ENCODE measurements around the gene SMIM7.

GRCh38 chr19:16608290-16608739 is 51.6 kb downstream of the SMIM7 start:
- TF ChIP-seq POLR2A (IDR thresholded peaks at IDR 0.05), result no peak
- no peak for TF ChIP-seq CTCF (IDR thresholded peaks at IDR 0.05)
